Measurements from ENCODE around the gene PARVA.
"Not testable (repeated sequence)": the region's sequence is repeated elsewhere in the genome, so short reads cannot be mapped to it uniquely, and the experiment has no call there.

PARVA gene
- total RNA-seq = 0 to 0.72 (median 0.25) reads per million in 4 experiments

- DNase-seq = no peak
Measured at GRCh38 chr11:12377106-12377823, at the start of gene PARVA. PARVA (plus strand) TSS chr11:12377571; CDS start chr11:12377648, 77 bp downstream.

GRCh38 chr11:12329169-12329568, 48.2 kb upstream of the PARVA start:
- no peak for DNase-seq

- no peak for DNase-seq
Measured at GRCh38 chr11:12329797-12330196, 47.6 kb upstream of the PARVA start.

- DNase-seq = no peak
Measured at GRCh38 chr11:12330485-12331231, 46.7 kb upstream of the PARVA start.

GRCh38 chr11:12331239-12331874, 46.0 kb upstream of the PARVA start:
- peak; percentile 57 for DNase-seq

GRCh38 chr11:12343526-12343925, 33.8 kb upstream of the PARVA start:
- no peak for DNase-seq

GRCh38 chr11:12353534-12353933, 23.8 kb upstream of the PARVA start:
- DNase-seq = no peak

- no peak for DNase-seq
Measured at GRCh38 chr11:12354750-12355545, 22.4 kb upstream of the PARVA start.

GRCh38 chr11:12356944-12357655, 20.3 kb upstream of the PARVA start:
- DNase-seq = no peak

GRCh38 chr11:12357697-12358096, 19.7 kb upstream of the PARVA start:
- not testable (repeated sequence) for DNase-seq

GRCh38 chr11:12358302-12359188, 18.8 kb upstream of the PARVA start:
- no peak for DNase-seq

GRCh38 chr11:12359761-12360160, 17.6 kb upstream of the PARVA start:
- DNase-seq = no peak

- DNase-seq = no peak
Measured at GRCh38 chr11:12361682-12362081, 15.7 kb upstream of the PARVA start.

GRCh38 chr11:12362857-12363256, 14.5 kb upstream of the PARVA start:
- no peak for DNase-seq

- DNase-seq = no peak
Measured at GRCh38 chr11:12363373-12363772, 14.0 kb upstream of the PARVA start.

- DNase-seq = not testable (repeated sequence)
Measured at GRCh38 chr11:12365965-12366575, 11.3 kb upstream of the PARVA start.

- not testable (repeated sequence) for DNase-seq
Measured at GRCh38 chr11:12367057-12367456, 10.3 kb upstream of the PARVA start.

GRCh38 chr11:12372111-12372510, 5.3 kb upstream of the PARVA start:
- no peak for DNase-seq

GRCh38 chr11:12375720-12376119, 1.7 kb upstream of the PARVA start:
- DNase-seq = no peak

- DNase-seq = no peak
Measured at GRCh38 chr11:12376259-12377081, 901 bp upstream of the PARVA start.
